Activated CD4-positive, alpha-beta memory T cell treated with anti-CD3 and anti-CD28 coated beads, Interleukin-2, amount 10 ng/mL, durations not matched to agents 7 days and 5 days (primary cell): ENCODE data around the gene NEXN. TPM values are rescaled to one million over a fixed set of nuclear protein-coding genes. Genes with fewer than 3 reads are reported as not detected.

Experiments
- CTCF ChIA-PET: fragments of 350-600 bp; sonication (Branson Sonifier 250); formaldehyde crosslinking; loops from one replicate; lab custom pipeline; 2021; ENCODE audit warnings: antibody characterized with exemption, inconsistent platforms; lab: Charles Lee
- POLR2A ChIA-PET: fragments of 350-600 bp; sonication (Branson Sonifier 250); formaldehyde crosslinking; loops from one replicate; lab custom pipeline; 2021; ENCODE audit warnings: antibody characterized with exemption; lab: Charles Lee
- DNase-seq: peaks from one replicate; pipeline ENCODE4 v3.0.0-alpha.2; 2020
- H3K27ac Mint-ChIP-seq: one replicate; pipeline ENCODE4 v1.8.0; 2021; ENCODE audit warnings: mild to moderate bottlenecking, mixed read lengths
- H3K27me3 Mint-ChIP-seq: one replicate; pipeline ENCODE4 v1.8.0; 2021; ENCODE audit warnings: mixed read lengths
- H3K36me3 Mint-ChIP-seq: one replicate; pipeline ENCODE4 v1.8.0; 2021; ENCODE audit warnings: low read depth, mixed read lengths
- H3K4me1 Mint-ChIP-seq: one replicate; pipeline ENCODE4 v1.8.0; 2021; ENCODE audit warnings: mixed read lengths
- H3K4me3 Mint-ChIP-seq: one replicate; pipeline ENCODE4 v1.8.0; 2021; ENCODE audit warnings: mild to moderate bottlenecking, mixed read lengths
- H3K9me3 Mint-ChIP-seq: one replicate; pipeline ENCODE4 v1.8.0; 2021; ENCODE audit warnings: mixed read lengths
- total RNA-seq, 2 experiments: library from RNA; stranded (reverse); gene quantifications; one replicate each; pipeline ENCODE4 v1.2.3, GENCODE V29; 2021

NEXN gene
- total RNA-seq, 2 experiments from 2014 or later, result 0.95 to 1.1 TPM

- peaks cover 19% of the 10 kb centered on the region for H3K4me1 Mint-ChIP-seq
- no peaks in the 10 kb centered on the region for H3K27me3 Mint-ChIP-seq
- CTCF ChIA-PET, result interaction anchor here (0.9 to 2.4 kb wide), 2 partner anchors 10 to 14 kb away, joined by 3 to 7 read pairs; partner anchors contain the start of gene DNAJB4
- H3K4me3 Mint-ChIP-seq, result no peak overlapping the region
- no peak overlapping the region for H3K27ac Mint-ChIP-seq
- no peaks in the 10 kb centered on the region for H3K9me3 Mint-ChIP-seq
- H3K36me3 Mint-ChIP-seq, result peaks cover 34% of the 10 kb centered on the region
- POLR2A ChIA-PET, result interaction anchor here (0.8 to 20.5 kb wide), 3 partner anchors 9 to 13 kb away, joined by 3 to 671 read pairs (median 26); partner anchors contain the start of genes DNAJB4 and FUBP1
- DNase-seq, result no peak
Observed at GRCh38 chr1:77991638-77992037, 103.2 kb downstream of the NEXN start.

Other genes starting within 250 kb of the NEXN start
- gene ZZZ3, start 206.0 kb upstream of the NEXN start, total RNA-seq, result 10 to 100 TPM; 28.8 to 29.7 TPM
- 10 to 100 TPM; 50.5 to 56.7 TPM for gene USP33, start 128.8 kb upstream of the NEXN start, total RNA-seq
- 10 to 100 TPM; 11.5 to 12.8 TPM for gene MIGA1, start 109.0 kb upstream of the NEXN start, total RNA-seq
- gene FUBP1, start 90.4 kb downstream of the NEXN start, total RNA-seq, result 100 to 1,000 TPM; 182 to 185 TPM
- 10 to 100 TPM; 12.9 to 16.2 TPM for gene DNAJB4, start 116.3 kb downstream of the NEXN start, total RNA-seq
- under 1 TPM; 0.10 to 0.15 TPM for gene GIPC2, start 157.3 kb downstream of the NEXN start, total RNA-seq